ENCODE data around the gene TMEM87A.

Gene TMEM87A

DNA sequence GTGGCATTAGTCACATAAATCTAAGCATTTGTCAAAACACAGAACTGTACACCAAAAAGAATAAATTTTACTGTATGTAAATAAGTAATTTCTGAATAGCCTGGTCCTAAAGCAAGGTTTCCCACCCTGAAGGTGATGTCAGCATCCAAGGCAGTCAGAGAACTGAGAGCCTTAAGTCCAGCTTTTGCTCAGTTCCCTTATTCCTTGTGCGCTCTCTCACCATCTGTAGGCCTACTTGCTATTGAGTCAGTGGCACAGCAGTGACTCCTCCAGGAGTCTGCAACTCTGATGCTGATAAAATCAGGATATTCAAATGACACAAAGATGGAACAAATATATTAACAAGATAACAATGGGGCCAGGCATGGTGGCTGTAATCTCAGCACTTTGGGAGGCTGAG lies 87.4 kb downstream of the TMEM87A start:
- Histone ChIP-seq H3K27me3 (ENCODE audit: insufficient read depth, low read length) (no peaks in the 10 kb centered on the region), H3K4me1 (ENCODE audit: insufficient read depth, low read length) (no peaks in the 10 kb centered on the region), H3K9me3 (ENCODE audit: low read length) (no peaks in the 10 kb centered on the region), H3K36me3 (ENCODE audit: insufficient read depth, low read length) (peaks cover 76% of the 10 kb centered on the region), H2AFZ (ENCODE audit: low read depth, low read length) (no peak overlapping the region), H3K4me3 (ENCODE audit: low read length) (no peak overlapping the region)

DNA sequence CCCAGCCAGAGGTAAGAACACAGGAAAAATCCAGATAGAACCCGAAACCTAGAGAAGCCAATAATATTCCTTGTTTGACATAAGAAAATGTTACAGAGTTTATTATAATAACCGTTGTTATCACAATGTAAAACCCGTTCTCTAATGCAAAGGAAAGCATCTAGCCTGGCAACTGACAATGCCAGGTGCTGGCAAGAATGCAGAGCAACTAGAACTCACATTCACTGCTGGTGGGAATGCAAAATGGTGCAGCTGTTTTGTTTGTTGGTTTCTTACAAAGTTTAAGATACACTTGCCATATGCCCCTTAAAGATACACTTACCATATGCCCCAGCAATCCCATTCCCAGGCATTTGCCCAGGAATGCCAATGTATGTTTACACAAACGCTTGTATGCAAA lies 88.5 kb downstream of the TMEM87A start:
- peaks cover 78% of the 10 kb centered on the region for H3K36me3 ChIP-seq (ENCODE audit: insufficient read depth, low read length)
- no peak overlapping the region for H3K4me3 ChIP-seq (ENCODE audit: low read length)
- no peak overlapping the region for H2AFZ ChIP-seq (ENCODE audit: low read depth, low read length)
- no peaks in the 10 kb centered on the region for H3K27me3 ChIP-seq (ENCODE audit: insufficient read depth, low read length)
- no peaks in the 10 kb centered on the region for H3K9me3 ChIP-seq (ENCODE audit: low read length)
- H3K4me1 ChIP-seq (ENCODE audit: insufficient read depth, low read length), result no peaks in the 10 kb centered on the region

DNA sequence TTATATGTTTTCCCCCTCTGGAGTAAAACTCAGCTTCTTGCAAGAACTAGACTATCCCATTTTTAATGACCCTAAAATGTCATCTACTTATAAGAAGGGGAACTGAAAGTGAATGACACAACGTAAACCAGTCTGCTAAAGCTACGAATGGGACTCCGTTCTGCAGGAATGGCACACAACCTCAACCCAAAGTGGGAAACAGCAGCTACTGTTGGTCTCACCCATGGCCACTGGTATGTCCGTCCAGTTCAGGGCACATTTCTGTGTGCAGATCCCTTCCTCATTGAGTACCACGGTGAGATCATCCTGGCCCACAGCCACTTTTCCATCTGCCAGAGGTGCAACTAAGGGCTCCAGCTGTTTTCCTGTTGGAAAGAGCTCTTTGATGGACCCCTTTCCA lies 88.9 kb downstream of the TMEM87A start:
- Histone ChIP-seq H2AFZ (ENCODE audit: low read depth, low read length) (no peak overlapping the region), H3K36me3 (ENCODE audit: insufficient read depth, low read length) (peaks cover 81% of the 10 kb centered on the region), H3K4me3 (ENCODE audit: low read length) (no peak overlapping the region), H3K9me3 (ENCODE audit: low read length) (no peaks in the 10 kb centered on the region), H3K4me1 (ENCODE audit: insufficient read depth, low read length) (no peaks in the 10 kb centered on the region), H3K27me3 (ENCODE audit: insufficient read depth, low read length) (no peaks in the 10 kb centered on the region)

DNA sequence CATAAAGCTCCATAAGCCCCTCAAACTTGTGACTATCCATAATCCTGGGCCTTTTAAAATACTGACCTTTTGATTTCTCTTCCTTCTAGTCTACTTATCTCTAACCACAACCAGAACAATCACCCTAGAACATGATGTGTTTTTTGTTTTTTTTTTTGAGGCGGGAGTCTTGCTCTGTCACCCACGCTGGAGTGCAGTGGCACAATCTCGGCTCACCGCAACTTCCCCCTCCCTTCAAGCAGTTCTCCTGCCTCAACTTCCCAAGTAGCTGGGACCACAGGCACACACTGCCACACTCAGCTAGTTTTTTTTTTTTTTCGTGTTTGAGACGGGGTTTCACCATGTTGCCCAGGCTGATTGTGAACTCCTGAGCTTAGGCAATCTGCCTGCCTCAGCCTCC lies 90.3 kb downstream of the TMEM87A start:
- Histone ChIP-seq H3K36me3 (ENCODE audit: insufficient read depth, low read length) (peaks cover 82% of the 10 kb centered on the region), H3K4me3 (ENCODE audit: low read length) (no peak overlapping the region), H3K9me3 (ENCODE audit: low read length) (no peaks in the 10 kb centered on the region), H2AFZ (ENCODE audit: low read depth, low read length) (no peak overlapping the region), H3K4me1 (ENCODE audit: insufficient read depth, low read length) (no peaks in the 10 kb centered on the region), H3K27me3 (ENCODE audit: insufficient read depth, low read length) (no peaks in the 10 kb centered on the region)

DNA sequence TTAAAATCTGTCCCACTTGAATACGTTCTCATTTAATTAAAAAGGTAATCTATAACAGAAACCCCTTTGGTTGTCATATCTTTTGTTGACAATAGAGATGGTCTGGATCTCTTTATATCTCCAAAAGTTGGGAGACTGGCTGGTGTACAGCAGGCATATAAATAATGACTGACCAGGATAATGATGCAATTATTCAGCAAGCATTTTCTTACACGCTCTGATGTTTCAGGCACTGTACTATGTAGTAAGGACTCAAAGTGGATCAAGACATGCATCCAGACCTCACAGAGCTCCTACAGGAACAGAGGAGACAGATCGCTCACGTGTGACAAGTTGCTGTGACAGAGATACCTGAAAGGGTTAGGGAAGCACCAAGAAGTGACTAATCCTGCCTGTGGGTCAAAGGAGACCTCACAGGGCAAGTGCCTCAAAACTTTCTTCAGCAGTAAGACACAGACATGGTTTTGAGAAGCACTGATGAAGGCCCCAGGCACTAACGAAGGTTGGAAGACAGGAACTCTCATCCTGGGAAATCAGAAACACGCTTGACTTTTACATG lies 90.8 kb downstream of the TMEM87A start:
- H3K9me3 ChIP-seq (ENCODE audit: low read length), result no peaks in the 10 kb centered on the region
- no peak overlapping the region for H3K4me3 ChIP-seq (ENCODE audit: low read length)
- peaks cover 79% of the 10 kb centered on the region for H3K36me3 ChIP-seq (ENCODE audit: insufficient read depth, low read length)
- H2AFZ ChIP-seq (ENCODE audit: low read depth, low read length), result no peak overlapping the region
- no peaks in the 10 kb centered on the region for H3K4me1 ChIP-seq (ENCODE audit: insufficient read depth, low read length)
- no peaks in the 10 kb centered on the region for H3K27me3 ChIP-seq (ENCODE audit: insufficient read depth, low read length)

DNA sequence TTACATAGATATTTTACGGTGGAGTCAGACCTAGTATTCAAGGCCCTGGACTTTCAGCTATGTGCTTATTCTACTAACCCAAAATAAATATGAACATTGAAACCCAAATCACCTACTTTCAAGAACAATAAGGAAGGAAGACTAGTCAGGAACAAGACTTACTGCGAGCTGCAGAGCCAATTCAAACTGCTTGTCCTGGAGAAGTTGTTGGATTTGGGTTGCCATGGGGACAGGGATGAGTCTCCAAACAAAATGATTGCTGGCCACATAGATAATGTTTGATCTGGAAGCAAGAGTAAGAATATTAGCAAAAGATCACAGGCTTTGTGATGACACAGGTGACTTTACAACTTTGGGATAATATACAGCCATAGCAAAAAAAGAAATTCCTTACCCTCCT lies 95.2 kb downstream of the TMEM87A start:
- no peaks in the 10 kb centered on the region for H3K9me3 ChIP-seq (ENCODE audit: low read length)
- no peak overlapping the region for H2AFZ ChIP-seq (ENCODE audit: low read depth, low read length)
- H3K36me3 ChIP-seq (ENCODE audit: insufficient read depth, low read length), result peaks cover 76% of the 10 kb centered on the region
- H3K4me1 ChIP-seq (ENCODE audit: insufficient read depth, low read length), result no peaks in the 10 kb centered on the region
- H3K4me3 ChIP-seq (ENCODE audit: low read length), result no peak overlapping the region
- H3K27me3 ChIP-seq (ENCODE audit: insufficient read depth, low read length), result no peaks in the 10 kb centered on the region

DNA sequence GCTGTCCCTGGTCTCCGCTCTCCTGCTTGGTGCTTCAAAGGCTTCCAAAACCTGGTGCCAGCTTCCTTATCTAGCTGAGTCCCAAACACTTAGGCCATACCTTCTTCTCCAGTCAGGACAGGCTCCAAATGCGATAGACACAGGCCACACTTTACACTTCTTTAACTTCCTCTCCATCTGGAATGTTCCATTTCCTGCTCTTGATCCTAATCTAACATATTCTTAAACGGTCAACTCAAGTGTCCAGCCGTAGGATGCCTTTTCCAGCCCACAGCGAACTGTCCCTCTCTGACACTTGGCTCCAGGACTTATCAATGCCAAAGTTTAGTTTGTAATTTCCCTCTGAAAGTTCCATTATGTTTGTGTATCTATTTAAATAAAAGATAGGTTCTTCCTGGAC lies 97.6 kb downstream of the TMEM87A start:
- Histone ChIP-seq H3K4me3 (ENCODE audit: low read length) (no peak overlapping the region), H3K27me3 (ENCODE audit: insufficient read depth, low read length) (no peaks in the 10 kb centered on the region), H3K36me3 (ENCODE audit: insufficient read depth, low read length) (peaks cover 82% of the 10 kb centered on the region), H2AFZ (ENCODE audit: low read depth, low read length) (no peak overlapping the region), H3K9me3 (ENCODE audit: low read length) (no peaks in the 10 kb centered on the region), H3K4me1 (ENCODE audit: insufficient read depth, low read length) (no peaks in the 10 kb centered on the region)

DNA sequence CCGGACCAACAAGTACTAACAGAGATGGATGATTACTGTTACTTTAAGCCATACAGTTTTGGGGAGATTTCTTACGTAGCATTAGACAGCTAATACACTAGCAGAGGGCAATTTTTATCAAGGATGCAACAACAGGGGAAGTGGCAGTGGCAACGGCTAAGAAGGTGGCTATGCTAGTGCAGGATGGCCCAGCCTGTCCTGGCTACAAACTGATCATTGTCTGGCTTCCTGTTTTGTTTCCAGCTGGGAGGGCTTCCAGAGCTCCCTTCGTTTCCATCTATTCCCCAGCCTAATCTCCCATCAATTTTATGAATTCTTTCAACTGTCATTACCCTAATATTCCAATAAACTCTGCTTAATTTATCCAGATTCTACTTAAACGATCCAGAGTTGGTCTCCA lies 100.8 kb downstream of the TMEM87A start:
- Histone ChIP-seq H3K9me3 (ENCODE audit: low read length) (no peaks in the 10 kb centered on the region), H2AFZ (ENCODE audit: low read depth, low read length) (no peak overlapping the region), H3K27me3 (ENCODE audit: insufficient read depth, low read length) (no peaks in the 10 kb centered on the region), H3K4me1 (ENCODE audit: insufficient read depth, low read length) (no peaks in the 10 kb centered on the region), H3K4me3 (ENCODE audit: low read length) (no peak overlapping the region), H3K36me3 (ENCODE audit: insufficient read depth, low read length) (peaks cover 78% of the 10 kb centered on the region)

DNA sequence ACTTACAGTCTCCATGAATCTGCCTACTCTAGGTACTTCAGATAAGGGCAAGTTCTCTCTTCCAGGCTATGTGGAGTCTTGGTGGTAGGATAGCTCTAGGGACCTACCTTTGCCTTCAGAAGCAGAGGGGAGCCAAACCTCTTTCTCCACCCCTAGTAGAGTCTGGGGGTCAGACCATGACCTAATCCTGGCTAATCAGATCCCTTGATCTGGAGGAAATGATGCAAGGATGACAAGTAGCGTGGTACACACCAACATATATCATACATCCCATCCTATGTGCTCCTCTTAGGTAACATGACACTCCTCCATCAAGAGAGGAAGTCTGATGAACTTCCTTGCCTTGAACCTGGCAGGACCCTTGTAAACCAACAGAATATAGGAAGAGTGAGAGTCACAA lies 101.4 kb downstream of the TMEM87A start:
- H2AFZ ChIP-seq (ENCODE audit: low read depth, low read length), result no peak overlapping the region
- no peaks in the 10 kb centered on the region for H3K27me3 ChIP-seq (ENCODE audit: insufficient read depth, low read length)
- peaks cover 79% of the 10 kb centered on the region for H3K36me3 ChIP-seq (ENCODE audit: insufficient read depth, low read length)
- H3K4me1 ChIP-seq (ENCODE audit: insufficient read depth, low read length), result no peaks in the 10 kb centered on the region
- no peaks in the 10 kb centered on the region for H3K9me3 ChIP-seq (ENCODE audit: low read length)
- no peak overlapping the region for H3K4me3 ChIP-seq (ENCODE audit: low read length)

DNA sequence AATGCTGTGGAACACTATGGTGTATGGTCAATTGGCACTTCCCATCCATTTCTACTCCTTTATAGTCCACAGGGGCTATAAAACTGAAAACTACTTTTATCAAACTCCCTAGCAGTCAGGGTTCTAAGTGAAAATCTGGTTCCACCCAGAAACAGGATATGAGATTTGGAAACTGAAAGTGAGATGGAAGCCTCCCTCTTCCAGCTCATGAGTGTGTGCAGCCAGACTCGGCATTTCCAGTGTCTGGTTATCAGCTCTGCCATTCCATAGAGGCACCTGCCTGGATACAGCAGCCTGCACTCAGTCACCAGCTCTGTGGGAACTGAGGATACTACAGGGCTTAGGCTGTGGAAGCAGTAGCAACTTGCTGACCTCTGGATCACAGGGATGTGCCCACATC lies 102.1 kb downstream of the TMEM87A start:
- Histone ChIP-seq H3K9me3 (ENCODE audit: low read length) (no peaks in the 10 kb centered on the region), H3K4me3 (ENCODE audit: low read length) (no peak overlapping the region), H3K36me3 (ENCODE audit: insufficient read depth, low read length) (peaks cover 83% of the 10 kb centered on the region), H3K27me3 (ENCODE audit: insufficient read depth, low read length) (no peaks in the 10 kb centered on the region), H2AFZ (ENCODE audit: low read depth, low read length) (no peak overlapping the region), H3K4me1 (ENCODE audit: insufficient read depth, low read length) (no peaks in the 10 kb centered on the region)

DNA sequence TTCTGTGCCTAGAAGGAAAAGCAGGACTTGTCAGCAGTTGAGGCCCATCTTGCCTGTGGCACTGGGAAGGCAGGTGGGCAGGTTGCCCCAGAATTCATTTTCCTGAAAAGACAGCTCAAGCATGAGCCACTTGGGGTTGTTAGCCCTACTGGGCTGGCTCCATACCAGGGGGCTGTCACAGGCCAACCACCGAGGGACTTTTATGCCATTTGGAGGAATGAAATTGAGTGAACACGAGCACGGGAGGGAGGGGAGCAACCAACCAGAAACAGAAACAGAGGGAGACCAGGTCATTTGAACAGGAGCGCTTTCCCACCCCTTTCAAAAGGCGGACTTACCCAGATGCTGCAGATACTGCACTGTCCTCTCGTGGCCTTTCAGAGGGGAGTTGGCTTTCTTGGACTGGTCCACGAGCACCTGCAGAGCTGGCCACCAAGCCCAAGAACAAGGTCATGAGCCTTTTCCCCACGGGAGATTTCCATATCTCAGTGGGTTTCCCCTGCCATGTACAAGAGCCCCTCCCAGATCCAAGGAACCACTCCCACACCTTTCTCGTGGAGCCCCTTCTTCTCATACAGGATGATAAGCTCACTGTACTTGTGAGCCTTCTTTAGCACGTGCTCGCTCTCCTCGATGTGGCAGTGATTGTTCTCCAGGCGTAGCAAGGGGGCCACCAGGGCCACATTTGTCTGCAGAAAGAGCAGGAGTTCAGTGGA lies 106.8 kb downstream of the TMEM87A start:
- H3K4me3 ChIP-seq (ENCODE audit: low read length), result no peak overlapping the region
- no peaks in the 10 kb centered on the region for H3K27me3 ChIP-seq (ENCODE audit: insufficient read depth, low read length)
- H2AFZ ChIP-seq (ENCODE audit: low read depth, low read length), result no peak overlapping the region
- H3K9me3 ChIP-seq (ENCODE audit: low read length), result no peaks in the 10 kb centered on the region
- H3K36me3 ChIP-seq (ENCODE audit: insufficient read depth, low read length), result peaks cover 87% of the 10 kb centered on the region
- no peaks in the 10 kb centered on the region for H3K4me1 ChIP-seq (ENCODE audit: insufficient read depth, low read length)

DNA sequence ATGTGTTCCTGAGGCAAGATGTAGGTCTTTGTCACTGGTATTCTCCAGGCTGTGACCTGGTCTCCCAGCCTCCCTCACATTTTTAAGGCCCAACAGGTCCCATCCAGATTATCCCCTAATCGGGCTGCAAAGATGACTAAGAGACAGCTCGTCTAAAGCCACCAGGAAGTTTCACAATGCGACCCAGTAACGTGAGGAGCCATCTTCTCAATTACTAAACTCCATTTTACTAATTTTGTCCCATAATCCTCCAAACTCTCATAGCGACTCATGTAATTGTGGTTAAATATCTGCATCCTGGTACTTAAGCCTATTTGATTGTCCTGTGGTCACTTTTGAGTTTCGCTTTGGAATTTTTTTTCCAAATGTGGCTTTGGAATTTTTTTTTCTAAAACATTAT lies 108.1 kb downstream of the TMEM87A start:
- H2AFZ ChIP-seq (ENCODE audit: low read depth, low read length), result no peak overlapping the region
- peaks cover 90% of the 10 kb centered on the region for H3K36me3 ChIP-seq (ENCODE audit: insufficient read depth, low read length)
- no peak overlapping the region for H3K4me3 ChIP-seq (ENCODE audit: low read length)
- no peaks in the 10 kb centered on the region for H3K27me3 ChIP-seq (ENCODE audit: insufficient read depth, low read length)
- no peaks in the 10 kb centered on the region for H3K4me1 ChIP-seq (ENCODE audit: insufficient read depth, low read length)
- H3K9me3 ChIP-seq (ENCODE audit: low read length), result no peaks in the 10 kb centered on the region

DNA sequence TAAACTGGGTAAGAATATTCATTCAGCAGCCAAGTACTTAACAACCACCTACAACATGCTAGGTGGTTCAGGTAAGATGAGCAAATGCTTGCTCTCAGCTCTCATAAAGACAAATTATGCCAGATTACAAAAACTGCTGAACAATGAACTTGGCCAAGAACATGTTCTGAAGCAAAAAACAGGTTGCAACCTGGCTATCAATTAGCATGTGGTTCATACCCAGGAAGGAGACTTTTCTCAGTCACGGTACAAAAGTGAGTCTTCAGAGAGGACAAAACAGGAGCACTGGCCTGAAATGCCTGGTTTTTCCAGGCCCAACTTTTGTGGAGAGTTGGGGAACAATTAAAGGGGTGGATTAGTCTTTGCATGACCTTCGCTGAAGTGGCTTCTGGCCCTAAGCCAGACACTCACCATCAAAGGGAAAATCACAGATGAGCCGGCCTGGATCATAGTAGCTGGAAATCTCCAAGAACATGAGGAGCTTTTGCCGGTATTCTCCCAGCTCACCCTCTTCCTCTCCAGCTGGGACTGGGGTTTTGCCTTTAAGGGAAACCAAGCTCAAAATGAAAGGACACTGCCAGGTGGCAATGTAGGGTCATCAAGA lies 109.2 kb downstream of the TMEM87A start:
- no peak overlapping the region for H3K4me3 ChIP-seq (ENCODE audit: low read length)
- H3K36me3 ChIP-seq (ENCODE audit: insufficient read depth, low read length), result peaks cover 96% of the 10 kb centered on the region
- no peaks in the 10 kb centered on the region for H3K9me3 ChIP-seq (ENCODE audit: low read length)
- H3K27me3 ChIP-seq (ENCODE audit: insufficient read depth, low read length), result no peaks in the 10 kb centered on the region
- H3K4me1 ChIP-seq (ENCODE audit: insufficient read depth, low read length), result no peaks in the 10 kb centered on the region
- no peak overlapping the region for H2AFZ ChIP-seq (ENCODE audit: low read depth, low read length)

Measured in neuron (in vitro differentiated cells).